Hepatocyte (in vitro differentiated cells): Measurements from ENCODE around the gene NLRP12. TPM values are rescaled to one million over a fixed set of nuclear protein-coding genes. Genes with fewer than 3 reads are reported as not detected.

ENCODE experiments used
- microRNA counts: library from miRNA; unstranded; fragments of <30 nt; microRNA quantifications from one replicate; lab custom pipeline; 2017
- microRNA-seq: library from miRNA; unstranded; fragments of <30 nt; microRNA quantifications from one replicate; pipeline ENCODE4, GENCODE V29; 2017
- polyA plus RNA-seq: library from polyadenylated mRNA; unstranded; fragments of >200 nt; fragmentation: Nextera tagmentation; extraction: Ambion mirVana; gene quantifications from 2 replicates; pipeline ENCODE4 v1.2.1, GENCODE V29; 2016
- small RNA-seq: library from RNA; depleted of rRNA; stranded (forward); fragments of <200 nt; gene quantifications from one replicate; pipeline ENCODE3, GENCODE V24; 2014
- total RNA-seq: library from RNA; depleted of rRNA; stranded (reverse); fragments of >200 nt; gene quantifications from 2 replicates; pipeline ENCODE4 v1.2.3, GENCODE V29; 2014

The NLRP12 gene
- total and polyA plus RNA-seq, 2 experiments from 2014 or later, result not detected

MicroRNA genes within 50 kb of the gene (microRNA counts, 767-probe panel; counts per million panel counts)
- not detected for microRNA hsa-miR-371a-3p (lab: Ali Mortazavi, UCI)
- not detected for microRNA hsa-miR-371a-5p (lab: Ali Mortazavi, UCI)
- not detected for microRNA hsa-miR-371b-3p (lab: Ali Mortazavi, UCI)
- not detected for microRNA hsa-miR-371b-5p (lab: Ali Mortazavi, UCI)
- microRNA hsa-miR-372 (lab: Ali Mortazavi, UCI), result not detected
- not detected for microRNA hsa-miR-373-3p (lab: Ali Mortazavi, UCI)
- not detected for microRNA hsa-miR-516a-3p (lab: Ali Mortazavi, UCI)
- microRNA hsa-miR-516a-5p (lab: Ali Mortazavi, UCI), result not detected
- not detected for microRNA hsa-miR-522-3p (lab: Ali Mortazavi, UCI)

Small RNA genes within 50 kb of the gene (microRNA-seq; reads per million reads assigned to microRNA genes)
- gene MIR1283-2 (not detected), gene MIR371A (not detected), gene MIR372 (159 reads per million, percentile 64 among the genes with 10 or more reads in this experiment), gene MIR373 (54.1 reads per million, percentile 53 among the genes with 10 or more reads in this experiment), gene MIR516A1 (not detected), gene MIR516A2 (not detected), gene MIR519A1 (7.2 reads per million, percentile 18 among the genes with 10 or more reads in this experiment), gene MIR521-1 (not detected), gene MIR522 (31.8 reads per million, percentile 46 among the genes with 10 or more reads in this experiment), gene MIR527 (not detected)

Small RNA genes within 50 kb of the gene (small RNA-seq; reads per million reads assigned to genes)
- gene AC008753.1 (not detected), gene MIR1283-2 (not detected), gene MIR371A (not detected), gene MIR372 (not detected), gene MIR373 (7.3 reads per million, percentile 94 among the genes with 10 or more reads in this experiment), gene MIR516A1 (not detected), gene MIR516A2 (not detected), gene MIR519A1 (not detected), gene MIR521-1 (not detected), gene MIR527 (not detected), gene RNU6-1041P (not detected), gene RNU6-165P (not detected), gene RNU6-751P (not detected), gene RNU6-982P (not detected)

Other genes starting within 250 kb of the NLRP12 start
- not detected in 2 replicates for gene DPRX, start 192.3 kb downstream of the NLRP12 start, total RNA-seq
- not detected in 2 replicates for gene DPRX, start 192.3 kb downstream of the NLRP12 start, polyA plus RNA-seq
- gene MYADM, start 43.6 kb upstream of the NLRP12 start, total RNA-seq, result 30.6 and 42.1 TPM in 2 replicates
- gene MYADM, start 43.6 kb upstream of the NLRP12 start, polyA plus RNA-seq, result 211 and 213 TPM in 2 replicates
- not detected in 2 replicates for gene PRKCG, start 57.9 kb upstream of the NLRP12 start, total RNA-seq
- gene PRKCG, start 57.9 kb upstream of the NLRP12 start, polyA plus RNA-seq, result 0.18 and 0.68 TPM in 2 replicates
- 0.90 and 1.4 TPM in 2 replicates for gene CACNG7, start 85.0 kb upstream of the NLRP12 start, total RNA-seq
- 0.12 and 0.31 TPM in 2 replicates for gene CACNG7, start 85.0 kb upstream of the NLRP12 start, polyA plus RNA-seq
- 0.13 TPM in 1 of 2 replicates, not detected in the other for gene CACNG8, start 138.6 kb upstream of the NLRP12 start, total RNA-seq
- 0.06 TPM in 1 of 2 replicates, not detected in the other for gene CACNG8, start 138.6 kb upstream of the NLRP12 start, polyA plus RNA-seq
- 0.23 and 0.32 TPM in 2 replicates for gene CACNG6, start 167.3 kb upstream of the NLRP12 start, total RNA-seq
- 0.35 TPM in 1 of 2 replicates, not detected in the other for gene CACNG6, start 167.3 kb upstream of the NLRP12 start, polyA plus RNA-seq
- not detected in 2 replicates for gene VSTM1, start 239.6 kb upstream of the NLRP12 start, total RNA-seq
- gene VSTM1, start 239.6 kb upstream of the NLRP12 start, polyA plus RNA-seq, result not detected in 2 replicates